Activated CD4-positive, alpha-beta memory T cell treated with anti-CD3 and anti-CD28 coated beads, Interleukin-2, amount 10 ng/mL, durations not matched to agents 7 days and 5 days (primary cell): ENCODE results near the gene CEBPE. TPM values are rescaled to one million over a fixed set of nuclear protein-coding genes. Genes with fewer than 3 reads are reported as not detected.
"Not testable (repeated sequence)": the region's sequence is repeated elsewhere in the genome, so short reads cannot be mapped to it uniquely, and the experiment has no call there.

Experiments used
- CTCF ChIA-PET: fragments of 350-600 bp; sonication (Branson Sonifier 250); formaldehyde crosslinking; loops from one replicate; lab custom pipeline; 2021; ENCODE audit warnings: antibody characterized with exemption, inconsistent platforms; lab: Charles Lee
- POLR2A ChIA-PET: fragments of 350-600 bp; sonication (Branson Sonifier 250); formaldehyde crosslinking; loops from one replicate; lab custom pipeline; 2021; ENCODE audit warnings: antibody characterized with exemption; lab: Charles Lee
- DNase-seq: peaks from one replicate; pipeline ENCODE4 v3.0.0-alpha.2; 2020
- H3K27ac Mint-ChIP-seq: one replicate; pipeline ENCODE4 v1.8.0; 2021; ENCODE audit warnings: mild to moderate bottlenecking, mixed read lengths
- H3K27me3 Mint-ChIP-seq: one replicate; pipeline ENCODE4 v1.8.0; 2021; ENCODE audit warnings: mixed read lengths
- H3K36me3 Mint-ChIP-seq: one replicate; pipeline ENCODE4 v1.8.0; 2021; ENCODE audit warnings: low read depth, mixed read lengths
- H3K4me1 Mint-ChIP-seq: one replicate; pipeline ENCODE4 v1.8.0; 2021; ENCODE audit warnings: mixed read lengths
- H3K4me3 Mint-ChIP-seq: one replicate; pipeline ENCODE4 v1.8.0; 2021; ENCODE audit warnings: mild to moderate bottlenecking, mixed read lengths
- H3K9me3 Mint-ChIP-seq: one replicate; pipeline ENCODE4 v1.8.0; 2021; ENCODE audit warnings: mixed read lengths
- total RNA-seq, 2 experiments: library from RNA; stranded (reverse); gene quantifications; one replicate each; pipeline ENCODE4 v1.2.3, GENCODE V29; 2021

CEBPE gene
- total RNA-seq, 2 experiments from 2014 or later = 0.25 to 0.83 TPM

GRCh38 chr14:23115918-23116317 is 3.1 kb downstream of the CEBPE start:
- no peak for DNase-seq
- Mint-ChIP-seq H3K36me3 (no peaks in the 10 kb centered on the region), H3K27me3 (peaks cover 4% of the 10 kb centered on the region), H3K4me1 (peaks cover 34% of the 10 kb centered on the region), H3K9me3 (no peaks in the 10 kb centered on the region), H3K27ac (no peak overlapping the region), H3K4me3 (no peak overlapping the region)
- ChIA-PET CTCF (interaction anchor here (1.0 kb wide), 1 partner anchor 69 kb away, joined by 3 read pairs; no protein-coding TSS in a partner anchor), POLR2A (no interaction called here)

- POLR2A ChIA-PET = no interaction called here
- DNase-seq = no peak
- peaks cover 26% of the 10 kb centered on the region for H3K4me1 Mint-ChIP-seq
- no peaks in the 10 kb centered on the region for H3K9me3 Mint-ChIP-seq
- no peaks in the 10 kb centered on the region for H3K36me3 Mint-ChIP-seq
- CTCF ChIA-PET = interaction anchor here (1.0 kb wide), 1 partner anchor 70 kb away, joined by 3 read pairs; no protein-coding TSS in a partner anchor
- H3K4me3 Mint-ChIP-seq = no peak overlapping the region
- H3K27ac Mint-ChIP-seq = no peak overlapping the region
- peaks cover 4% of the 10 kb centered on the region for H3K27me3 Mint-ChIP-seq
Observed at GRCh38 chr14:23115039-23115731, 3.9 kb downstream of the CEBPE start.

GRCh38 chr14:23114669-23115038 is 4.4 kb downstream of the CEBPE start:
- CTCF ChIA-PET = interaction anchor here (1.0 kb wide), 1 partner anchor 70 kb away, joined by 3 read pairs; no protein-coding TSS in a partner anchor
- H3K9me3 Mint-ChIP-seq = no peaks in the 10 kb centered on the region

GRCh38 chr14:23114120-23114458 is 5.0 kb downstream of the CEBPE start:
- no peaks in the 10 kb centered on the region for H3K9me3 Mint-ChIP-seq
- no peak overlapping the region for H3K4me3 Mint-ChIP-seq
- DNase-seq = no peak
- peaks cover 4% of the 10 kb centered on the region for H3K27me3 Mint-ChIP-seq
- H3K27ac Mint-ChIP-seq = no peak overlapping the region
- ChIA-PET CTCF (no interaction called here), POLR2A (no interaction called here)
- peaks cover 15% of the 10 kb centered on the region for H3K4me1 Mint-ChIP-seq
- no peaks in the 10 kb centered on the region for H3K36me3 Mint-ChIP-seq

More at GRCh38 chr14:23114669-23115038, 4.4 kb downstream of the CEBPE start:
- peaks cover 4% of the 10 kb centered on the region for H3K27me3 Mint-ChIP-seq
- POLR2A ChIA-PET = no interaction called here
- no peaks in the 10 kb centered on the region for H3K36me3 Mint-ChIP-seq
- peaks cover 21% of the 10 kb centered on the region for H3K4me1 Mint-ChIP-seq
- H3K4me3 Mint-ChIP-seq = no peak overlapping the region
- DNase-seq = no peak
- H3K27ac Mint-ChIP-seq = no peak overlapping the region

GRCh38 chr14:23113431-23114119 is 5.5 kb downstream of the CEBPE start:
- Mint-ChIP-seq H3K9me3 (no peaks in the 10 kb centered on the region), H3K27ac (no peak overlapping the region)
- POLR2A ChIA-PET = interaction anchor here (1.6 kb wide), 1 partner anchor 18 kb away, joined by 7 read pairs; the partner anchor contains the start of genes ACIN1 and C14orf119

GRCh38 chr14:23112359-23113178 is 6.5 kb downstream of the CEBPE start:
- H3K36me3 Mint-ChIP-seq = no peaks in the 10 kb centered on the region
- H3K9me3 Mint-ChIP-seq = no peaks in the 10 kb centered on the region
- DNase-seq = no peak
- H3K4me1 Mint-ChIP-seq = peaks cover 12% of the 10 kb centered on the region
- H3K4me3 Mint-ChIP-seq = no peak overlapping the region
- H3K27me3 Mint-ChIP-seq = peaks cover 4% of the 10 kb centered on the region
- ChIA-PET CTCF (interaction anchor here (0.9 to 2.8 kb wide), 2 partner anchors 9 to 44 kb away, joined by 4 to 16 read pairs; no protein-coding TSS in a partner anchor), POLR2A (interaction anchor here (1.6 kb wide), 1 partner anchor 17 kb away, joined by 7 read pairs; the partner anchor contains the start of genes ACIN1 and C14orf119)
- H3K27ac Mint-ChIP-seq = no peak overlapping the region

More at GRCh38 chr14:23113431-23114119, 5.5 kb downstream of the CEBPE start:
- H3K4me3 Mint-ChIP-seq = no peak overlapping the region
- peaks cover 14% of the 10 kb centered on the region for H3K4me1 Mint-ChIP-seq
- DNase-seq = no peak
- H3K27me3 Mint-ChIP-seq = peaks cover 4% of the 10 kb centered on the region
- CTCF ChIA-PET = interaction anchor here (0.9 to 2.8 kb wide), 2 partner anchors 8 to 45 kb away, joined by 4 to 16 read pairs; no protein-coding TSS in a partner anchor
- H3K36me3 Mint-ChIP-seq = no peaks in the 10 kb centered on the region

- Mint-ChIP-seq H3K36me3 (no peaks in the 10 kb centered on the region), H3K4me3 (no peak overlapping the region), H3K4me1 (peaks cover 12% of the 10 kb centered on the region), H3K9me3 (no peaks in the 10 kb centered on the region), H3K27me3 (peaks cover 2% of the 10 kb centered on the region), H3K27ac (no peak overlapping the region)
- ChIA-PET POLR2A (no interaction called here), CTCF (interaction anchor here (1.1 to 2.8 kb wide), 5 partner anchors 10 to 76 kb away, joined by 3 to 16 read pairs (median 5); partner anchors contain the start of genes ACIN1 and C14orf119)
- no peak for DNase-seq
Observed at GRCh38 chr14:23110579-23111365, 8.3 kb downstream of the CEBPE start.

GRCh38 chr14:23109769-23110168 is 9.3 kb downstream of the CEBPE start:
- Mint-ChIP-seq H3K36me3 (no peaks in the 10 kb centered on the region), H3K9me3 (no peaks in the 10 kb centered on the region), H3K27ac (no peak overlapping the region), H3K4me1 (peaks cover 7% of the 10 kb centered on the region), H3K27me3 (no peaks in the 10 kb centered on the region), H3K4me3 (no peak overlapping the region)
- CTCF ChIA-PET = interaction anchor here (1.0 to 2.5 kb wide), 5 partner anchors 11 to 52 kb away, joined by 3 to 14 read pairs (median 5); partner anchors contain the start of genes ACIN1 and C14orf119
- POLR2A ChIA-PET = interaction anchor here (1.0 to 1.7 kb wide), 3 partner anchors 15 to 193 kb away, joined by 3 to 4 read pairs (median 3); partner anchors contain the start of genes ACIN1, C14orf119 and PPP1R3E
- no peak for DNase-seq

GRCh38 chr14:23108169-23108568 is 10.9 kb downstream of the CEBPE start:
- H3K4me3 Mint-ChIP-seq, H3K4me1 Mint-ChIP-seq, H3K27ac Mint-ChIP-seq, H3K9me3 Mint-ChIP-seq, DNase-seq, H3K36me3 Mint-ChIP-seq, H3K27me3 Mint-ChIP-seq, POLR2A ChIA-PET: not testable (repeated sequence)
- CTCF ChIA-PET = interaction anchor here (1.1 to 2.0 kb wide), 4 partner anchors 13 to 135 kb away, joined by 3 to 14 read pairs (median 8); no protein-coding TSS in a partner anchor

GRCh38 chr14:23107620-23108019 is 11.4 kb downstream of the CEBPE start:
- POLR2A ChIA-PET, H3K4me1 Mint-ChIP-seq, H3K9me3 Mint-ChIP-seq, H3K4me3 Mint-ChIP-seq, H3K27me3 Mint-ChIP-seq, DNase-seq, H3K36me3 Mint-ChIP-seq, H3K27ac Mint-ChIP-seq, CTCF ChIA-PET: not testable (repeated sequence)

- H3K36me3 Mint-ChIP-seq = no peaks in the 10 kb centered on the region
- H3K4me3 Mint-ChIP-seq = no peak overlapping the region
- DNase-seq = no peak
- H3K27me3 Mint-ChIP-seq = no peaks in the 10 kb centered on the region
- no peaks in the 10 kb centered on the region for H3K4me1 Mint-ChIP-seq
- H3K9me3 Mint-ChIP-seq = no peaks in the 10 kb centered on the region
- H3K27ac Mint-ChIP-seq = no peak overlapping the region
- POLR2A ChIA-PET = no interaction called here
- CTCF ChIA-PET = interaction anchor here (1.0 to 1.1 kb wide), 2 partner anchors 14 to 36 kb away, joined by 3 read pairs; no protein-coding TSS in a partner anchor
Observed at GRCh38 chr14:23106747-23107045, 12.4 kb downstream of the CEBPE start.

- Mint-ChIP-seq H3K9me3 (no peaks in the 10 kb centered on the region), H3K36me3 (no peaks in the 10 kb centered on the region), H3K27me3 (no peaks in the 10 kb centered on the region), H3K4me1 (no peaks in the 10 kb centered on the region), H3K4me3 (no peak overlapping the region), H3K27ac (no peak overlapping the region)
- DNase-seq = no peak
- ChIA-PET CTCF (interaction anchor here (0.7 kb wide), 1 partner anchor 12 kb away, joined by 5 read pairs; no protein-coding TSS in a partner anchor), POLR2A (no interaction called here)
Observed at GRCh38 chr14:23105348-23105824, 13.7 kb downstream of the CEBPE start.
